ENCODE data around the gene REXO1. TPM values are rescaled to one million over a fixed set of nuclear protein-coding genes. Genes with fewer than 3 reads are reported as not detected.

The REXO1 gene
- total RNA-seq, 1 donor from 2014 or later: 39.3 TPM

DNA sequence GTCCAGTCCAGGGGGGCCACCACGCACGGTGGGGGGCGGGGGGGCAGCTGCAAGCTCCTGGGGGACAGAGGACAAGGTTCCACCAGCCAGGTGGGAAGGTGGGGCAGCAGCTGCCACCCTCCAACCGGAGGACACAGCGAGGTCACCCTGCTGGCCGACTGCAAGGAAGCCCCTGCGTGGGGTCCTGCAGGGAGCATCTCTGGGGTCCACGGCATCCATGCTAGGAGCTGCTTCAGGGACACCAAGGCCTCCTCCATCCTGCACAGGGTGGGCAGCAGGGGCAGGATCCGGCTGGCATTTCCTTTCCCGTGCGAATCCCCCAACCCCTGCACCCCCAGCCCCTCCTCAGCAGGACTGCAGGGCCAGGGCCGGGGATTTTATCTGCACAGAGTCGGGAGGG lies 23.3 kb upstream of the REXO1 start:
- no peaks in the 10 kb centered on the region for H3K36me3 Mint-ChIP-seq (ENCODE audit: unreplicated experiment)
- H3K27ac Mint-ChIP-seq (ENCODE audit: unreplicated experiment): no peak overlapping the region
- no peaks in the 10 kb centered on the region for H3K27me3 Mint-ChIP-seq (ENCODE audit: unreplicated experiment)
- no peak for DNase-seq (ENCODE audit: extremely low spot score, unreplicated experiment)
- TF ChIP-seq, protein P1, sequence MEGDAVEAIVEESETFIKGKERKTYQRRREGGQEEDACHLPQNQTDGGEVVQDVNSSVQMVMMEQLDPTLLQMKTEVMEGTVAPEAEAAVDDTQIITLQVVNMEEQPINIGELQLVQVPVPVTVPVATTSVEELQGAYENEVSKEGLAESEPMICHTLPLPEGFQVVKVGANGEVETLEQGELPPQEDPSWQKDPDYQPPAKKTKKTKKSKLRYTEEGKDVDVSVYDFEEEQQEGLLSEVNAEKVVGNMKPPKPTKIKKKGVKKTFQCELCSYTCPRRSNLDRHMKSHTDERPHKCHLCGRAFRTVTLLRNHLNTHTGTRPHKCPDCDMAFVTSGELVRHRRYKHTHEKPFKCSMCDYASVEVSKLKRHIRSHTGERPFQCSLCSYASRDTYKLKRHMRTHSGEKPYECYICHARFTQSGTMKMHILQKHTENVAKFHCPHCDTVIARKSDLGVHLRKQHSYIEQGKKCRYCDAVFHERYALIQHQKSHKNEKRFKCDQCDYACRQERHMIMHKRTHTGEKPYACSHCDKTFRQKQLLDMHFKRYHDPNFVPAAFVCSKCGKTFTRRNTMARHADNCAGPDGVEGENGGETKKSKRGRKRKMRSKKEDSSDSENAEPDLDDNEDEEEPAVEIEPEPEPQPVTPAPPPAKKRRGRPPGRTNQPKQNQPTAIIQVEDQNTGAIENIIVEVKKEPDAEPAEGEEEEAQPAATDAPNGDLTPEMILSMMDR (IDR thresholded peaks at IDR 0.05): no peak
- no peaks in the 10 kb centered on the region for H3K9me3 Mint-ChIP-seq (ENCODE audit: unreplicated experiment)
- no peak overlapping the region for H3K4me3 Mint-ChIP-seq (ENCODE audit: unreplicated experiment)
- peaks cover 24% of the 10 kb centered on the region for H3K4me1 Mint-ChIP-seq (ENCODE audit: unreplicated experiment)

GRCh38 chr19:1871140-1871597 lies 22.9 kb upstream of the REXO1 start:
- no peak for DNase-seq (ENCODE audit: extremely low spot score, unreplicated experiment)
- peaks cover 22% of the 10 kb centered on the region for H3K4me1 Mint-ChIP-seq (ENCODE audit: unreplicated experiment)
- no peaks in the 10 kb centered on the region for H3K27me3 Mint-ChIP-seq (ENCODE audit: unreplicated experiment)
- no peaks in the 10 kb centered on the region for H3K36me3 Mint-ChIP-seq (ENCODE audit: unreplicated experiment)
- TF ChIP-seq, protein P1 (IDR thresholded peaks at IDR 0.05): no peak
- no peak overlapping the region for H3K27ac Mint-ChIP-seq (ENCODE audit: unreplicated experiment)
- H3K9me3 Mint-ChIP-seq (ENCODE audit: unreplicated experiment): no peaks in the 10 kb centered on the region
- no peak overlapping the region for H3K4me3 Mint-ChIP-seq (ENCODE audit: unreplicated experiment)

- peaks cover 7% of the 10 kb centered on the region for H3K4me1 Mint-ChIP-seq (ENCODE audit: unreplicated experiment)
- DNase-seq (ENCODE audit: extremely low spot score, unreplicated experiment): no peak
- no peaks in the 10 kb centered on the region for H3K9me3 Mint-ChIP-seq (ENCODE audit: unreplicated experiment)
- TF ChIP-seq, protein P1 (IDR thresholded peaks at IDR 0.05): no peak
- H3K4me3 Mint-ChIP-seq (ENCODE audit: unreplicated experiment): no peak overlapping the region
- H3K36me3 Mint-ChIP-seq (ENCODE audit: unreplicated experiment): no peaks in the 10 kb centered on the region
- no peak overlapping the region for H3K27ac Mint-ChIP-seq (ENCODE audit: unreplicated experiment)
- no peaks in the 10 kb centered on the region for H3K27me3 Mint-ChIP-seq (ENCODE audit: unreplicated experiment)
Observed at GRCh38 chr19:1868971-1869370, 20.7 kb upstream of the REXO1 start.

DNA sequence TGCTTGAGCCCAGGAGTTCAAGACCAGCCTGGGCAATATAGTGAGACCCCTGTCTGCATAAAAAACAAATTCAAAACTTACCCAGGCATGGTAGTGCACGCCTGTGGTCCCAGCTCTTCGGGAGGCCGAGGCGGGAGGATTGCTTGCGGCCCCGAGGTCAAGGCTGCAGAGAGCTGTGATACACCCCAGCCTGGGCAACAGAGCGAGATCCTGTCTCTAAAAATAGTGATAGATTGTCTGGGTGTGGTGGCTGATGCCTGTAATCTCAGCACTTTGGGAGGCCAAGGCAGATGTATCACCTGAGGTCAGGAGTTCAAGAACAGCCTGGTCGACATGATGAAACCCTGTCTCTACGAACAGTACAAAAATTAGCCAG lies 19.1 kb upstream of the REXO1 start:
- TF ChIP-seq, protein P1 (IDR thresholded peaks at IDR 0.05): no peak
- Mint-ChIP-seq H3K9me3 (ENCODE audit: unreplicated experiment) (no peaks in the 10 kb centered on the region), H3K36me3 (ENCODE audit: unreplicated experiment) (no peaks in the 10 kb centered on the region), H3K4me3 (ENCODE audit: unreplicated experiment) (no peak overlapping the region), H3K27me3 (ENCODE audit: unreplicated experiment) (no peaks in the 10 kb centered on the region), H3K27ac (ENCODE audit: unreplicated experiment) (no peak overlapping the region), H3K4me1 (ENCODE audit: unreplicated experiment) (peaks cover 4% of the 10 kb centered on the region)
- no peak for DNase-seq (ENCODE audit: extremely low spot score, unreplicated experiment)

GRCh38 chr19:1866693-1867348 lies 18.5 kb upstream of the REXO1 start:
- TF ChIP-seq, protein P1 (IDR thresholded peaks at IDR 0.05): no peak
- DNase-seq (ENCODE audit: extremely low spot score, unreplicated experiment): no peak
- Mint-ChIP-seq H3K4me3 (ENCODE audit: unreplicated experiment) (no peak overlapping the region), H3K9me3 (ENCODE audit: unreplicated experiment) (no peaks in the 10 kb centered on the region), H3K36me3 (ENCODE audit: unreplicated experiment) (no peaks in the 10 kb centered on the region), H3K27ac (ENCODE audit: unreplicated experiment) (no peak overlapping the region), H3K27me3 (ENCODE audit: unreplicated experiment) (no peaks in the 10 kb centered on the region), H3K4me1 (ENCODE audit: unreplicated experiment) (peaks cover 9% of the 10 kb centered on the region)
